ENCODE measurements around the gene ENDOU.

The ENDOU gene, protein sequence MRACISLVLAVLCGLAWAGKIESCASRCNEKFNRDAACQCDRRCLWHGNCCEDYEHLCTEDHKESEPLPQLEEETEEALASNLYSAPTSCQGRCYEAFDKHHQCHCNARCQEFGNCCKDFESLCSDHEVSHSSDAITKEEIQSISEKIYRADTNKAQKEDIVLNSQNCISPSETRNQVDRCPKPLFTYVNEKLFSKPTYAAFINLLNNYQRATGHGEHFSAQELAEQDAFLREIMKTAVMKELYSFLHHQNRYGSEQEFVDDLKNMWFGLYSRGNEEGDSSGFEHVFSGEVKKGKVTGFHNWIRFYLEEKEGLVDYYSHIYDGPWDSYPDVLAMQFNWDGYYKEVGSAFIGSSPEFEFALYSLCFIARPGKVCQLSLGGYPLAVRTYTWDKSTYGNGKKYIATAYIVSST

GRCh38 chr12:47725091-47725772 lies at the start of gene ENDOU:
TSS of gene ENDOU (minus strand) at chr12:47725490. CDS start at chr12:47725413, 77 bp downstream.
- no peak for DNase-seq

DNA sequence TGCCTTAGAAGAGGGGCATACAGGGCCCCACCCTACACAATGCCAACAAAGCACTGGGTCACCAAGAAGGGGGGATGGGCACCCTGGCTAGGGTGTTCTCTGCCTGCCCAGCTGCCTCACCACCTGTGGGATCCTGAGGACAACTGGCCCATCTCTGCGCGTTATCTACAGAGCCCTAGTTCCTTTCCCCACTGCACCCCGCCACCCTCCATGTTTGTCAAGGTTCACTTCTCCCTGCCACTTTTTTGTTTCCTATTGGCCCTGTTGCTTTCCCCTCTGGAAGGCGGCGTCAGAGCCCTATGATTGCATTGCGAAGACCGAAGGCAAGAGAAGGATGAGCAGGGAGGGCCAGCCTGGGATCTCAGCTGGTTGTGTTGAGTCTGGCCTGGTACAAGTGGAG lies 49.4 kb upstream of the ENDOU start:
- no peak for DNase-seq

GRCh38 chr12:47773858-47774580 lies 48.7 kb upstream of the ENDOU start:
- DNase-seq = no peak

DNA sequence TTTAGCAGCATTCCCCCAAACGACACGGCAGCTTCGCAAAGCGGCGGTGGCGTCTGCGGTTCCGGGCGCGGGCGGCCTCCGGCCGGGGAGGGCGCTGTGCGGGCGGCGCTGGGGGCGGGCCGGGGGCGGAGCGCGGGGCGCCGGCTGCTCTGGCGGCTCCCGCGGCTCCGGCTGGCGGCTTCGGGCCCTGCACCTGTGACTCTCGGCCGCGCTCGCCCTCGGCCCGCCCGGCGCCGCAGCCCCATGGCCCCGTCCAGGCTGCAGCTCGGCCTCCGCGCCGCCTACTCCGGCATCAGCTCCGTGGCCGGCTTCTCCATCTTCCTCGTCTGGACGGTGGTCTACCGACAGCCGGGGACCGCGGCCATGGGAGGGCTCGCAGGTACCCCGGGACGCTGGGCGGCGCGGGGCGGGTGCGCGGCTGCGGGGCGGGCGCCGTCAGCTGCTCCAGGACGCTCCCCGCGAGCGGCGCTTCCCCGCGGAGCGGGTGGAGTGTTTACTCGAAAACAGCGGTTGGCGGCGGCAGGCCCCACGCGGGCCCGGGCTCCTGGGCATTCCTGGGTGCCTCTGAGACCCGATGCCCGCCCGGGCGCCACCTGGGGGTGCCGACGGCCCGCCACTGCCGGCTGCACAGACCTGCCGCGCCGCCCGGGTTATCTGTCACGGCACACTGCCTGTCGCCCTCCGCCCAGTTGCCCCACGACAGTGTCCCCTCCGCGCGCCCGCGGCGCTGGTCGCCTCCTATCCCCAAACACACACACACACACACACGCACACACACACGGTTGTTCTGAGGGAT lies 48.0 kb upstream of the ENDOU start, which contains the start of gene SLC48A1:
Gene SLC48A1 (plus strand): TSS at position 177 of the 796 bp plus-strand sequence. CDS start 67 bp downstream, at position 244.
- peak; percentile 58 to 78 for DNase-seq

GRCh38 chr12:47772738-47773061 lies 47.4 kb upstream of the ENDOU start:
- no peak for DNase-seq

- DNase-seq = peak; percentile 17 to 34
These were observed 46.9 kb upstream of the ENDOU start for GRCh38 chr12:47772094-47772660.

DNA sequence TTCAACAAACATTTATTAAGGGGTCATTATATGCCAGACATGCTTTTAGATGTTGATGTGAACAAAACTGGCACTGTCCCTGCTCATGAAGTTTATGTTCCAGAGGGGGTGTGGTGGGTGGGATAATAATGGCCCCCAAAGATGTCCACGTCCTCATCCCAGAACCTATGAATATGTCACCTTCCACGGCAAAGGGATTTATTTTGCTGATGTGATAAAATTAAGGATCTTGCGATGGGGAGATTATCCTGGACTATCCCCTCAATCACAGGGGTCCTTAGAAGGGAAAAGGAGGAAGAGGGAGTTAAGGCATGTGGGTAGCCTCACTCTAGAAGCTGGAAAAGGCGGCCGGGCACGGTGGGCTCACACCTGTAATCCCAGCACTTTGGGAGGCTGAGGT lies 46.0 kb upstream of the ENDOU start:
- no peak for DNase-seq

- DNase-seq = no peak
These were observed 44.9 kb upstream of the ENDOU start for GRCh38 chr12:47770086-47770726.

- no peak for DNase-seq
These were observed 44.2 kb upstream of the ENDOU start for GRCh38 chr12:47769234-47770085.

DNA sequence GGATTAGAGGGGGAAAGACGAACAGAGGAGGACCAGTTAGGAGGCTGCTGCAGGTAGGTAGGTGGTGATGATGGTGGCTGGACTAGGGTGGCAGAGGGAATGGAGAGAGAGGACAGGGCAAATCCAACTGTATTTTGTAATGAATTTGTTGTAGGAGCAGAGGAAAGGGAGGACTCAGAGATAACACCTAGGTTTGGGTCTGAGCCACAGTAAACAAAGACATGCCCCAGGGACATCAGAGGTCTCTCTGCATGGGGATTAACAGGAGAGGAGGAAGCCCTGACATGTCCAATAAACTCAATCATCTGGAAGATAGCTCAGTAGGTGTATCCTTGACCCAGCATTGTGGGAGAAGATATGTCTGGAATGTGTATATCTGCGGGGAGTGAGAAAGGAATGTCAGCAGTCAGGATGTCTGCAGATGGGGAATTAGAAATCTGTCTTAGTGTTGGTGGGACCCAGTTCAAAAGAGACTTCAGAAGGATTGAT lies 43.1 kb upstream of the ENDOU start:
- no peak for DNase-seq

DNA sequence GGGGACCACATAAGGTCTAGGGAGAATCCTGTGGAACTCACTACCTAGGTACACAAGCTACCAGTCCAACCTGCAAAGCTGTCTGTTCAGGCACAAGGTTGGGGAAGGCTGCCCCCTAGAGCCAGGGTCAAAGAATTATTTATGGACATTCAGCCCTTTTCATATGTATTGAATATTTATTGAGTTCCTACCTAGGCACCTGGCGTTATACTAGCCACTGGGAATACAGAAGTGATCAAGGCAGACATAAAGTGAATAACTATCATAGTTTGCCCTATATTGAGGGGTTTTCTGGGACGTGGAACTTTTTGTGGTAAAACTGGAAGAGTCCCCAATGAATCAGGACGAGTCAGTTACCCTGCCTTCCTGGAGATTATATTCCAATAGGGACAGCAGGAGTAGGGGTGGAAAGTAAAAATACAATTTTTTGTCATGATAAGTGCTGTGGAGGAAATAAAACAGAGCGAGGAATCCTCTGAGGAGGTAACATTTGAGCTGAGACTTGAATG lies 42.0 kb upstream of the ENDOU start:
- peak; percentile 52 to 62 for DNase-seq

GRCh38 chr12:47766502-47767215 lies 41.4 kb upstream of the ENDOU start:
- DNase-seq = no peak

- DNase-seq = no peak
These were observed 38.4 kb upstream of the ENDOU start for GRCh38 chr12:47763481-47764346.

- DNase-seq = no peak
These were observed 37.7 kb upstream of the ENDOU start for GRCh38 chr12:47762850-47763465.

GRCh38 chr12:47758834-47759690 lies 33.8 kb upstream of the ENDOU start, which contains the start of gene RAPGEF3:
TSS of gene RAPGEF3 (minus strand) at chr12:47758880. CDS start at chr12:47758556, 324 bp downstream.
- peak; percentile 48 to 68 for DNase-seq

DNA sequence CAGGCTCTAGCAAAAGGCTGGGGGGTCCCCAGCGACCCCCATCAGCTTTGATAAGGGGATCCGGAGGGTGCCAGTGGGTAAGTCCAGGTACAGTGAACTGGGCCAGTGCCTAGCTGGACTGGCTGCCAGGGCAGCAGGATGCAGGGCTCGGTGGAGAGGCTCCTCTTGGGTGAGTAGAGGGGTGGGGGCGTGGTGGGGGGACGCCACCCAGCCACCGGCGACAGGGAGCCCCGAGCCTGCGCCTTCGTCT lies 33.2 kb upstream of the ENDOU start:
- no peak for DNase-seq

- DNase-seq = no peak
These were observed 32.7 kb upstream of the ENDOU start for GRCh38 chr12:47757840-47758583.
